Measurements from ENCODE around the gene CRHR2.

DNA sequence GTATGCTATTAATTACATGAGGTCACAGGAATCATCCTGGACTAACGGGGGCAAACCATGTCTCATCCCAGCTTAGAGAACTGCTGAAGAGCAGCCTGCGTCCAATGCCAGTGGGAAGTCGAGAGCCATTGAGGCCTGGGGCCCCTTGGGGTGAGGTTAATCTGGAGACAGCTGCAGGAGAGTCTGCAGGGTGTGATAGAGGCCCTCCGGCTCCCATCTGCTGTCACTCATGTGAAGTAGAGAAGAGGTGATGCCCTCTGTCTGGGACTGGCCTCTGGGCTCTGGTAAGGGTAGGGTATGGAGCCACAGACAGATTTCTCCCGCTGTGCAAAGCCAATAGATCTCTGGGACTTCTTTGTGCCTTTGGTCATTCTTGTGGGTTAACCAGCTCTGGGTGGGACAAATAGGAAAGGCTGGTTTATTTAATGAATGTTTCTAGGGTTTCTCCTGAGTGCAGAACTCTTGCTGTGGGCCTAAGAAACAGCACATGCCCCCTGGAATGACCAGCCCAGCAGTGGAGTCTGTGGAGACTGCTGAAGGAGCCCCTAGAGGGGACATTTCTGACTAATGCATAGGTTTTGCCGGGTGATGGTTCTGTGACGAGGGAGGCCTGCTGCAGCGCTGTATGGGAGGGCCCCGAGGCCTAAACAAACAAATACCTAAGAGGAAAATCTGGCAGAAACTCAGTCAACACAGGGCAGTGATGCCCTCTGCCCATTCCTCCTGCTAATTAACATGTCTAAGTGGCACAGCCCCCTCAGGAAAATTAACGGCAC, 34.5 kb downstream of the CRHR2 start:
- TF ChIP-seq CEBPB (IDR thresholded peaks at IDR 0.05), result no peak
- no peak for TF ChIP-seq YY1 (IDR thresholded peaks at IDR 0.05; ENCODE audit: low read depth)
- no peak for TF ChIP-seq EP300 (IDR thresholded peaks at IDR 0.05; ENCODE audit: borderline replicate concordance)
- TF ChIP-seq, protein P1, sequence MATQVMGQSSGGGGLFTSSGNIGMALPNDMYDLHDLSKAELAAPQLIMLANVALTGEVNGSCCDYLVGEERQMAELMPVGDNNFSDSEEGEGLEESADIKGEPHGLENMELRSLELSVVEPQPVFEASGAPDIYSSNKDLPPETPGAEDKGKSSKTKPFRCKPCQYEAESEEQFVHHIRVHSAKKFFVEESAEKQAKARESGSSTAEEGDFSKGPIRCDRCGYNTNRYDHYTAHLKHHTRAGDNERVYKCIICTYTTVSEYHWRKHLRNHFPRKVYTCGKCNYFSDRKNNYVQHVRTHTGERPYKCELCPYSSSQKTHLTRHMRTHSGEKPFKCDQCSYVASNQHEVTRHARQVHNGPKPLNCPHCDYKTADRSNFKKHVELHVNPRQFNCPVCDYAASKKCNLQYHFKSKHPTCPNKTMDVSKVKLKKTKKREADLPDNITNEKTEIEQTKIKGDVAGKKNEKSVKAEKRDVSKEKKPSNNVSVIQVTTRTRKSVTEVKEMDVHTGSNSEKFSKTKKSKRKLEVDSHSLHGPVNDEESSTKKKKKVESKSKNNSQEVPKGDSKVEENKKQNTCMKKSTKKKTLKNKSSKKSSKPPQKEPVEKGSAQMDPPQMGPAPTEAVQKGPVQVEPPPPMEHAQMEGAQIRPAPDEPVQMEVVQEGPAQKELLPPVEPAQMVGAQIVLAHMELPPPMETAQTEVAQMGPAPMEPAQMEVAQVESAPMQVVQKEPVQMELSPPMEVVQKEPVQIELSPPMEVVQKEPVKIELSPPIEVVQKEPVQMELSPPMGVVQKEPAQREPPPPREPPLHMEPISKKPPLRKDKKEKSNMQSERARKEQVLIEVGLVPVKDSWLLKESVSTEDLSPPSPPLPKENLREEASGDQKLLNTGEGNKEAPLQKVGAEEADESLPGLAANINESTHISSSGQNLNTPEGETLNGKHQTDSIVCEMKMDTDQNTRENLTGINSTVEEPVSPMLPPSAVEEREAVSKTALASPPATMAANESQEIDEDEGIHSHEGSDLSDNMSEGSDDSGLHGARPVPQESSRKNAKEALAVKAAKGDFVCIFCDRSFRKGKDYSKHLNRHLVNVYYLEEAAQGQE (IDR thresholded peaks at IDR 0.05; ENCODE audit: low read depth), result no peak
- no peak for TF ChIP-seq EGR1 (IDR thresholded peaks at IDR 0.05)
- TF ChIP-seq TAF1 (IDR thresholded peaks at IDR 0.05; ENCODE audit: low read depth), result no peak
- TF ChIP-seq, protein P2, sequence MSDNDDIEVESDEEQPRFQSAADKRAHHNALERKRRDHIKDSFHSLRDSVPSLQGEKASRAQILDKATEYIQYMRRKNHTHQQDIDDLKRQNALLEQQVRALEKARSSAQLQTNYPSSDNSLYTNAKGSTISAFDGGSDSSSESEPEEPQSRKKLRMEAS (IDR thresholded peaks at IDR 0.05), result no peak
- no peak for TF ChIP-seq TEAD4 (IDR thresholded peaks at IDR 0.05)
- TF ChIP-seq RAD21 (IDR thresholded peaks at IDR 0.05; ENCODE audit: low read depth), result no peak
- TF ChIP-seq FOXM1 (IDR thresholded peaks at IDR 0.05; ENCODE audit: borderline replicate concordance, low read depth), result no peak
- no peak for TF ChIP-seq TCF12 (IDR thresholded peaks at IDR 0.05; ENCODE audit: low read depth)
- no peak for TF ChIP-seq CREB1 (IDR thresholded peaks at IDR 0.05; ENCODE audit: low read depth)
